ENCODE data around the gene NGF.

GRCh38 chr1:115314765-115315164 lies 23.3 kb downstream of the NGF start:
- TF ChIP-seq CTCF (IDR thresholded peaks at IDR 0.05) = no peak
- no peak for TF ChIP-seq EZH2 (IDR thresholded peaks at IDR 0.05; ENCODE audit: borderline replicate concordance, insufficient read depth, low read depth, low read length, poor library complexity, severe bottlenecking)
